PC-3 (cell line): Measurements from ENCODE around the gene PNMA1. TPM values are rescaled to one million over a fixed set of nuclear protein-coding genes. Genes with fewer than 3 reads are reported as not detected.

ENCODE experiments used
- ATAC-seq: fragments of 200-7000 bp; cut with Tn5 transposase; 2 replicates; pipeline ENCODE4 v1.9.1; 2020; ENCODE audit warnings: mild to moderate bottlenecking, moderate library complexity
- BruUV-seq: library from RNA; stranded (reverse); fragments of 400-500 nt; replicated peaks from 2 replicates; lab custom pipeline; 2021; lab: Mats Ljungman, UMichigan
- CTCF ChIA-PET: fragments of 300-600 bp; sonication (Branson Sonifier 250); formaldehyde crosslinking; loops from one replicate; lab custom pipeline; 2022; ENCODE audit warnings: antibody characterized with exemption; lab: Charles Lee
- POLR2A ChIA-PET: fragments of 300-600 bp; sonication (Branson Sonifier 250); formaldehyde crosslinking; loops from one replicate; lab custom pipeline; 2022; ENCODE audit warnings: antibody characterized with exemption; ENCODE audit not compliant: unreplicated experiment; lab: Charles Lee
- DNase-seq: peaks from one replicate; pipeline ENCODE4 v3.0.0-alpha.2; 2015
- H2AFZ ChIP-seq: fragments of 300-600 bp; sonication (generic); 2 replicates; pipeline ENCODE4 v1.6.0; 2016; ENCODE audit warnings: antibody characterized with exemption, low read length
- H3F3A ChIP-seq: fragments of 300-600 bp; sonication (generic); one replicate; pipeline ENCODE4 v1.6.0; 2017; ENCODE audit warnings: antibody characterized with exemption, low read length, control low read depth, mild to moderate bottlenecking; ENCODE audit not compliant: unreplicated experiment
- H3K27ac ChIP-seq: fragments of 300-600 bp; sonication (generic); 2 replicates; pipeline ENCODE4 v1.5.1; 2016; ENCODE audit warnings: mild to moderate bottlenecking, low read length
- H3K27me3 ChIP-seq: fragments of 300-600 bp; sonication (generic); 2 replicates; pipeline ENCODE4 v1.6.1; 2016; ENCODE audit warnings: low read length, mixed read lengths
- H3K36me3 ChIP-seq: fragments of 300-600 bp; sonication (generic); 2 replicates; pipeline ENCODE4 v1.6.1; 2016; ENCODE audit warnings: low read depth, mixed run types, low read length, mixed read lengths
- H3K4me1 ChIP-seq: fragments of 300-600 bp; sonication (generic); 2 replicates; pipeline ENCODE4 v1.5.1; 2016; ENCODE audit warnings: low read length; ENCODE audit not compliant: insufficient read depth
- H3K4me2 ChIP-seq: fragments of 300-600 bp; sonication (generic); 2 replicates; pipeline ENCODE4 v1.6.0; 2016; ENCODE audit warnings: low read length
- H3K4me3 ChIP-seq: fragments of 300-600 bp; sonication (generic); 2 replicates; pipeline ENCODE4 v1.5.1; 2016; ENCODE audit warnings: mild to moderate bottlenecking, low read length, mixed read lengths
- H3K79me2 ChIP-seq: fragments of 300-600 bp; sonication (generic); 2 replicates; pipeline ENCODE4 v1.6.1; 2017; ENCODE audit warnings: low read length, mixed read lengths
- H3K9ac ChIP-seq: fragments of 300-600 bp; sonication (generic); 2 replicates; pipeline ENCODE4 v1.6.0; 2016; ENCODE audit warnings: mild to moderate bottlenecking, low read length
- H3K9me2 ChIP-seq: fragments of 300-600 bp; sonication (generic); replicated peaks from 2 replicates; pipeline ENCODE4 v1.6.1; 2016; ENCODE audit warnings: mixed run types, low read length, mixed read lengths
- H3K9me3 ChIP-seq: fragments of 300-600 bp; sonication (generic); 2 replicates; pipeline ENCODE4 v1.6.1; 2016; ENCODE audit warnings: low read length, mixed read lengths
- H4K20me1 ChIP-seq: fragments of 300-600 bp; sonication (generic); 2 replicates; pipeline ENCODE4 v1.6.1; 2016; ENCODE audit warnings: low read length, mixed read lengths
- EZH2 ChIP-seq: fragments of 300-600 bp; sonication (generic); IDR thresholded peaks from one replicate; pipeline ENCODE4 v1.6.1; 2017; ENCODE audit warnings: antibody characterized with exemption, mild to moderate bottlenecking, low read length; ENCODE audit not compliant: unreplicated experiment
- EZH2phosphoT487 ChIP-seq: fragments of 300-600 bp; sonication (generic); IDR thresholded peaks from 2 replicates; pipeline ENCODE4 v1.6.1; 2018; ENCODE audit warnings: mild to moderate bottlenecking, antibody characterized with exemption, low read length, borderline replicate concordance
- intact Hi-C: fragments of 100-400 bp; cut with micrococcal nuclease; formaldehyde crosslinking; loops from 2 replicates; pipeline ENCODE4 v1.9.0; 2023
- total RNA-seq: library from RNA; depleted of rRNA; stranded (reverse); fragments of >200 nt; gene quantifications from 2 replicates; pipeline ENCODE4 v1.2.3, GENCODE V29; 2014
- TF ChIP-seq, protein P1 (sequence below): fragments of 300-600 bp; sonication (generic); conservative IDR thresholded peaks from 2 replicates; pipeline ENCODE4 v1.5.1; 2017; ENCODE audit warnings: antibody characterized with exemption, low read depth, mild to moderate bottlenecking, low read length

The PNMA1 gene
- total RNA-seq, 1 experiment from 2014 or later, result 30.8 TPM

DNA sequence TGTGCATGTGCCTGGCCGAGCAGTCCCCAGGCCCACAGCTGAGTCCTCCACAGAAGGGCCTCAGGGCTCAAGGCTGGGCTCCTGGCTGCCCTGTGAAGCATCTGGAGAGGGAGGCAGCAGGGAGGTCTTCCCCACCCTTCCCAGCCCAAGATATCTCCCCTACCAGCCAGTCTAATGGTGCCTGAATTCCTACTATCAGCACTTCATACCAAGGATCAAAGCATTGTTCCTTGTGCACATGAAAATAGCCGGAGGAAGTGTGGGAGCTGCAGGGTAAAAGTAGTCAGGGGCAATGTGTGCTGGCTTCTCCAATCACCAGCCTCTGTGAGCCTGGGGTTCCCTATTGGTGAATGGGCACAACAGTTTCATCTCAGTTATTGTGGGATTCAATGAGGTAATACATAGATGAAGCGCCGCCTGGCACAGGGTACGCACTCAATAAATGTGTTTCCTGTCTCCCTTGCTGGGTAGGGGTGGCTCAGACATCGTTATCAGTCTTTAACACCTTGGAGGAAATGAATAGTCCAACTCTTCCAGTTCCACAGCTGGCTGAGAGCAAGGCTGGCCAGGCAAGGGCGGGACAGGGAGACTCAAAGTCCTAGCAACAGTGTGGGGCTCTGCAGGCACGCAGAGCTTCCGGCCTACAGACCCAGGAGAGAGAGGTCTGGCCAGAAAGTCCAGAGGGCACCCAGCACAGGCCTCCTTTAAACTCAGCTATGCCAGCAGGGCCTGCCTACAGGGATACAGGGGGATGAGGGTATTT, 39.1 kb upstream of the PNMA1 start:
- H3K9ac ChIP-seq, result no peak overlapping the region
- peaks cover 73% of the 10 kb centered on the region for H4K20me1 ChIP-seq
- H3K36me3 ChIP-seq, result peaks cover 3% of the 10 kb centered on the region; the same call in 1 of the 2 replicates
- ATAC-seq (no peak), DNase-seq (no peak)
- peaks cover 100% of the 10 kb centered on the region for H3K79me2 ChIP-seq
- CTCF ChIA-PET, result no interaction called here
- intact Hi-C loops, result loop anchor here (5.0 kb wide), 1 partner anchor 34 kb away; no protein-coding TSS in a partner anchor
- no peaks in the 10 kb centered on the region for H3K9me3 ChIP-seq
- H3K4me1 ChIP-seq, result peaks cover 77% of the 10 kb centered on the region
- BruUV-seq, result no TSS peak
- no peak overlapping the region for H3K4me3 ChIP-seq
- peaks cover 6% of the 10 kb centered on the region for H3F3A ChIP-seq
- H3K27ac ChIP-seq, result peak overlapping the region; percentile 74
- peak overlapping the region; percentile 98 for H3K4me2 ChIP-seq
- no peaks in the 10 kb centered on the region for H3K9me2 ChIP-seq
- POLR2A ChIA-PET, result no interaction called here
- no peak overlapping the region for H2AFZ ChIP-seq
- H3K27me3 ChIP-seq, result no peaks in the 10 kb centered on the region
- TF ChIP-seq EZH2 (no peak), EZH2phosphoT487 (no peak)
- TF ChIP-seq, protein P1, sequence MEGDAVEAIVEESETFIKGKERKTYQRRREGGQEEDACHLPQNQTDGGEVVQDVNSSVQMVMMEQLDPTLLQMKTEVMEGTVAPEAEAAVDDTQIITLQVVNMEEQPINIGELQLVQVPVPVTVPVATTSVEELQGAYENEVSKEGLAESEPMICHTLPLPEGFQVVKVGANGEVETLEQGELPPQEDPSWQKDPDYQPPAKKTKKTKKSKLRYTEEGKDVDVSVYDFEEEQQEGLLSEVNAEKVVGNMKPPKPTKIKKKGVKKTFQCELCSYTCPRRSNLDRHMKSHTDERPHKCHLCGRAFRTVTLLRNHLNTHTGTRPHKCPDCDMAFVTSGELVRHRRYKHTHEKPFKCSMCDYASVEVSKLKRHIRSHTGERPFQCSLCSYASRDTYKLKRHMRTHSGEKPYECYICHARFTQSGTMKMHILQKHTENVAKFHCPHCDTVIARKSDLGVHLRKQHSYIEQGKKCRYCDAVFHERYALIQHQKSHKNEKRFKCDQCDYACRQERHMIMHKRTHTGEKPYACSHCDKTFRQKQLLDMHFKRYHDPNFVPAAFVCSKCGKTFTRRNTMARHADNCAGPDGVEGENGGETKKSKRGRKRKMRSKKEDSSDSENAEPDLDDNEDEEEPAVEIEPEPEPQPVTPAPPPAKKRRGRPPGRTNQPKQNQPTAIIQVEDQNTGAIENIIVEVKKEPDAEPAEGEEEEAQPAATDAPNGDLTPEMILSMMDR, result no peak

DNA sequence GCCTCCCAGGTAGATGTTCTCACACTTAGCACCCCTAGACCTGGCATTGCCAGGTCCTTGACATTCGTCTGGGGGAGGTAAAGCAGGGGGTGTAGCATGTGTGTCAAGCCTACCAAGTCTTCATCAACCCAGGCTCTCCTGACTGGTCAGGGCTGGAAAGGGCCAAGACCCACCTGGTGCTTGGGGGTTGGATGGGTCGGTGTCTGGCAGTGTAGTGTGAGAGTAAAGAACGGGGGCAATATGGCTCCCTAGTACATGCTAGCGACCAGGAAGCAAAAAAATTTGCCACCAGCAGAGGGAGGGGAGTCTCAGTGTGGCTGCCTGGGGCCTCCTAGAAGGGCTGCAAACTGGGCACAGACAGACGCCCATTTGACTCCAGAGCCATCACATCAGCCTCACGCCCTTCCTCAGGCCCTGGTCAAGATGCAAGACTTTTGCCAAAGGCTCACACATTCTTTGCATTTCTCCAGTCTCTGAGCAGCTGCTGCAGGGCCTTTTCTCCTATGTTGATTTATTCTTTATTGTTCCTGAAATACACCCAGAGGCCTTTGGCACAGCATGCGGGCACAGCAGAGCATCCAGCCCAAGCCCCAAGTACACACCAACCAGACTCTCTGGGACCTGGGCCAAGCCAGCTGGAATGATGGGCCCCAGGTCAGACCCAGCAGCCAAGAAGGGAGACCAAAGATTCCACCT, 38.3 kb upstream of the PNMA1 start:
- no peaks in the 10 kb centered on the region for H3K27me3 ChIP-seq
- H3K9me2 ChIP-seq, result no peaks in the 10 kb centered on the region
- peaks cover 76% of the 10 kb centered on the region for H4K20me1 ChIP-seq
- peak; percentile 64 for DNase-seq
- H3K4me1 ChIP-seq, result peaks cover 69% of the 10 kb centered on the region
- H2AFZ ChIP-seq, result no peak overlapping the region
- POLR2A ChIA-PET, result no interaction called here
- no peak overlapping the region for H3K4me3 ChIP-seq
- H3K9me3 ChIP-seq, result no peaks in the 10 kb centered on the region
- H3K36me3 ChIP-seq, result peaks cover 3% of the 10 kb centered on the region; the same call in 1 of the 2 replicates
- intact Hi-C loops, result loop anchor here (5.0 kb wide), 1 partner anchor 35 kb away; no protein-coding TSS in a partner anchor
- ATAC-seq, result peak; percentile 35
- BruUV-seq, result no TSS peak
- H3K27ac ChIP-seq, result no peak overlapping the region; the same call in 1 of the 2 replicates
- TF ChIP-seq EZH2phosphoT487, result no peak
- TF ChIP-seq, protein P1, result no peak; the same call in 1 of the 2 replicates
- no peak for TF ChIP-seq EZH2
- H3K9ac ChIP-seq, result no peak overlapping the region
- H3F3A ChIP-seq, result peaks cover 6% of the 10 kb centered on the region
- CTCF ChIA-PET, result no interaction called here
- peaks cover 100% of the 10 kb centered on the region for H3K79me2 ChIP-seq
- 0 out of 2 replicates have a peak overlapping the region, but pooled peaks have one; percentile 23 for H3K4me2 ChIP-seq
